GM12892 (cell line): Measurements from ENCODE around the gene HPCAL1.

ENCODE experiments used
- POLR2A ChIP-seq: IDR thresholded peaks from 2 replicates; pipeline ENCODE4 v1.6.1; 2011; ENCODE audit warnings: low read depth, low read length, control low read depth
- POLR2AphosphoS5 ChIP-seq: IDR thresholded peaks from 2 replicates; pipeline ENCODE4 v1.6.1; 2011; ENCODE audit warnings: low read depth, low read length, control low read depth
- TAF1 ChIP-seq: IDR thresholded peaks from 2 replicates; pipeline ENCODE4 v1.6.1; 2011; ENCODE audit warnings: low read depth, mild to moderate bottlenecking, control low read depth, low read length, borderline replicate concordance

- TF ChIP-seq POLR2A (no peak), POLR2AphosphoS5 (no peak), TAF1 (no peak)
Measured at GRCh38 chr2:10397878-10398277, 95.2 kb downstream of the HPCAL1 start.
